HCT116 (cell line): ENCODE data around the gene PPP1R1C. TPM values are rescaled to one million over a fixed set of nuclear protein-coding genes. Genes with fewer than 3 reads are reported as not detected.

Experiments
- ATAC-seq: fragments of 200-7000 bp; cut with Tn5 transposase; 2 replicates; pipeline ENCODE4 v1.9.1; 2020; ENCODE audit warnings: mild to moderate bottlenecking, moderate library complexity
- BruUV-seq: library from RNA; stranded (reverse); fragments of 400-500 nt; replicated peaks from 2 replicates; lab custom pipeline; 2021; lab: Mats Ljungman, UMichigan
- CTCF ChIA-PET: fragments of 300-600 bp; sonication (Branson Sonifier 250); formaldehyde crosslinking; loops from one replicate; lab custom pipeline; 2021; ENCODE audit warnings: antibody characterized with exemption; lab: Charles Lee
- POLR2A ChIA-PET: fragments of 300-600, 350-600 bp; sonication (Branson Sonifier 250); formaldehyde crosslinking; loops from one replicate; lab custom pipeline; 2021; ENCODE audit warnings: antibody characterized with exemption; lab: Charles Lee
- RAD21 ChIA-PET, 2 experiments: fragments of 300-600 bp; sonication (Branson Sonifier 250); formaldehyde crosslinking; loops; one replicate each; lab custom pipeline; 2023; ENCODE audit warnings: low total read pairs in 2 of 2; ENCODE audit not compliant: uncharacterized antibody in 2 of 2, unreplicated experiment in 2 of 2, low non-redundant PET in 1 of 2; lab: Charles Lee
- DNase-seq: peaks from one replicate; pipeline ENCODE4 v3.0.0-alpha.2; 2010; ENCODE audit warnings: low read depth, low spot score
- H2AFZ ChIP-seq: fragments of 200-600 bp; shearing (Covaris generic), sonication (generic); 2 replicates; pipeline ENCODE4 v1.6.1; 2017; ENCODE audit warnings: low read depth, mixed run types, mixed read lengths, antibody characterized with exemption, low read length; ENCODE audit not compliant: poor library complexity, severe bottlenecking
- H3K27ac ChIP-seq: 2 replicates; pipeline ENCODE4 v1.5.1; 2012; ENCODE audit warnings: low read depth, low read length
- H3K27me3 ChIP-seq: fragments of 200-600 bp; sonication (generic); 2 replicates; pipeline ENCODE4 v1.6.1; 2016; ENCODE audit warnings: mixed run types, low read length, mixed read lengths; ENCODE audit not compliant: insufficient read depth
- H3K36me3 ChIP-seq, 2 experiments: fragments of 200-500 bp in 1 of 2; fragments of 200-600 bp in 1 of 2; sonication (Bioruptor generic) in 1 of 2; sonication (generic) in 1 of 2; 2 replicates each; pipeline versions ENCODE4 v1.5.1 to v1.6.1; 2014 to 2016; ENCODE audit warnings: low read length in 2 of 2, inconsistent platforms in 1 of 2, mixed read lengths in 1 of 2, mixed run types in 1 of 2; ENCODE audit not compliant: insufficient read depth in 2 of 2, control insufficient read depth in 1 of 2
- H3K4me1 ChIP-seq, 2 experiments: fragments of 200-600 bp in 1 of 2; sonication (generic) in 1 of 2; 2 replicates each; pipeline versions ENCODE4 v1.5.1 to v1.6.1; 2012 to 2017; ENCODE audit warnings: low read length in 2 of 2, inconsistent platforms in 1 of 2, mild to moderate bottlenecking in 1 of 2, mixed read lengths in 1 of 2, mixed run types in 1 of 2, moderate library complexity in 1 of 2; ENCODE audit not compliant: insufficient read depth in 2 of 2, control insufficient read depth in 1 of 2
- H3K4me2 ChIP-seq: fragments of 200-600 bp; sonication (generic); 2 replicates; pipeline ENCODE4 v1.6.1; 2017; ENCODE audit warnings: mixed run types, low read length, mixed read lengths
- H3K4me3 ChIP-seq, 2 experiments: fragments of 200-600 bp in 1 of 2; sonication (generic) in 1 of 2; replicated peaks in 1 of 2; 2 replicates each; pipeline ENCODE4 v1.5.1; 2011 to 2016; ENCODE audit warnings: low read length in 2 of 2, control low read depth in 1 of 2, low read depth in 1 of 2, mild to moderate bottlenecking in 1 of 2, mixed read lengths in 1 of 2, mixed run types in 1 of 2
- H3K79me2 ChIP-seq: fragments of 200-600 bp; sonication (generic); 2 replicates; pipeline ENCODE4 v1.6.1; 2017; ENCODE audit warnings: mild to moderate bottlenecking, mixed run types, low read length, moderate library complexity, mixed read lengths; ENCODE audit not compliant: insufficient read depth
- H3K9ac ChIP-seq: fragments of 200-600 bp; sonication (generic); 2 replicates; pipeline ENCODE4 v1.6.1; 2016; ENCODE audit warnings: low read length, mixed read lengths
- H3K9me2 ChIP-seq: fragments of 200-600 bp; sonication (generic), shearing (Covaris generic); 2 replicates; pipeline ENCODE4 v1.6.1; 2017; ENCODE audit warnings: mixed run types, mild to moderate bottlenecking, moderate library complexity; ENCODE audit not compliant: insufficient read depth
- H3K9me3 ChIP-seq, 2 experiments: fragments of 200-500 bp in 1 of 2; fragments of 200-600 bp in 1 of 2; sonication (Bioruptor generic) in 1 of 2; sonication (generic) in 1 of 2; 2 replicates each; pipeline ENCODE4 v1.6.1; 2014 to 2017; ENCODE audit warnings: low read length in 2 of 2, mixed read lengths in 2 of 2, inconsistent platforms in 1 of 2, low read depth in 1 of 2, mild to moderate bottlenecking in 1 of 2, mixed run types in 1 of 2, moderate library complexity in 1 of 2; ENCODE audit not compliant: control insufficient read depth in 1 of 2, insufficient read depth in 1 of 2
- H4K20me1 ChIP-seq: fragments of 200-600 bp; sonication (generic), shearing (Covaris generic); 2 replicates; pipeline ENCODE4 v1.6.1; 2017; ENCODE audit warnings: mixed run types, mild to moderate bottlenecking, moderate library complexity; ENCODE audit not compliant: insufficient read depth
- EGR1 ChIP-seq: IDR thresholded peaks from 2 replicates; pipeline ENCODE4 v1.6.1; 2012; ENCODE audit warnings: low read depth
- EZH2 ChIP-seq: fragments of 200-600 bp; sonication (generic); IDR thresholded peaks from 2 replicates; pipeline ENCODE4 v1.6.1; 2017; ENCODE audit warnings: antibody characterized with exemption, mixed run types
- RAD21 ChIP-seq: IDR thresholded peaks from 2 replicates; pipeline ENCODE4 v1.6.1; 2012; ENCODE audit warnings: low read depth, mild to moderate bottlenecking
- SIN3A ChIP-seq: IDR thresholded peaks from 2 replicates; pipeline ENCODE4 v1.6.1; 2012; ENCODE audit warnings: low read depth
- SRF ChIP-seq: IDR thresholded peaks from 2 replicates; pipeline ENCODE4 v1.6.1; 2012; ENCODE audit warnings: low read depth
- ZFX ChIP-seq: fragments of 450-650 bp; IDR thresholded peaks from 2 replicates; pipeline ENCODE4 v1.6.1; 2017
- intact Hi-C: fragments of 100-400 bp; cut with micrococcal nuclease; formaldehyde crosslinking; loops from 2 replicates; pipeline ENCODE4 v1.10.0; 2022
- total RNA-seq: library from RNA; stranded (reverse); gene quantifications from one replicate; pipeline ENCODE4 v1.2.1, GENCODE V29; 2021; ENCODE audit not compliant: unreplicated experiment
- TF ChIP-seq, protein P1 (sequence below): IDR thresholded peaks from 2 replicates; pipeline ENCODE4 v1.6.1; 2012
- TF ChIP-seq, protein P2 (sequence below): IDR thresholded peaks from 2 replicates; pipeline ENCODE4 v1.6.1; 2011; ENCODE audit warnings: mild to moderate bottlenecking, low read length, moderate library complexity; ENCODE audit not compliant: insufficient replicate concordance; ENCODE audit errors: extremely low read depth

Gene PPP1R1C
- total RNA-seq, 1 experiment from 2014 or later = 17.8 TPM

DNA sequence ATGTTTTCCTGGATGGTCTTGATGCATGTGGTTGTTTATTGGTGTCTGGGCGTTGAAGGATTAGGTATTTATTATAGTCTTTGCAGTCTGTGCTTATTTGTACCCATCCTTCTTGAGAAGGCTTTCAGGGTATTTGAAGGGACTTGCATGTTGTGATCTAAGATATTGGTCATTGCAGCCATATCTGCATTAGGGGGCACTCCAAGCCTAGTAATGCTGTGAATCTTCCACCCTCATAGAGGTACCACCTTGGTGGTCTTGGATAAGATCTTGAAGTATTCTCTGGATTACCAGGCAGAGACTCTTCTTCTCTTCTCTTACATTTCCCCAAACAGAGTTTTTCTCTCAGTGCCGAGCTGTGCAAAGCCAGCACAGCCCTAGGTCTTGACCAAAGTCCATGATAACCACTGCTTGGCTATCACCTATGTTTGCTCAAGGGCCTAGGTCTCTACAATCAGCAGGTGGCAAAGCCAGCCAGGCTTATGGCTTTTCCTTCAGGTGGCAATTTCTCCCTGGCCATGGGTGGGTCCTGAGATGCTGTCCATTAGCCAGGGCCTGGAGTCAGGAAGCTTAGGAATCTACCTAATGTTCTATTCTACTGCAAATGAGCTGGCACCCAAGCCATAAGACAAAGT, 15.4 kb upstream of the PPP1R1C start:
- no peak overlapping the region for H3K9ac ChIP-seq
- H3K36me3 ChIP-seq = no peaks in the 10 kb centered on the region
- peak; percentile 26; the same call in 1 of the 2 replicates for TF ChIP-seq RAD21
- TF ChIP-seq, protein P1, sequence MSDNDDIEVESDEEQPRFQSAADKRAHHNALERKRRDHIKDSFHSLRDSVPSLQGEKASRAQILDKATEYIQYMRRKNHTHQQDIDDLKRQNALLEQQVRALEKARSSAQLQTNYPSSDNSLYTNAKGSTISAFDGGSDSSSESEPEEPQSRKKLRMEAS = no peak
- DNase-seq (no peak), ATAC-seq (no peak)
- BruUV-seq = no TSS peak
- no peaks in the 10 kb centered on the region for H3K9me2 ChIP-seq
- 0 out of 4 replicates have a peak, but pooled peaks cover 0 to 3% of the 10 kb centered on the region in 2 experiments for H3K9me3 ChIP-seq
- no peaks in the 10 kb centered on the region for H4K20me1 ChIP-seq
- intact Hi-C loops = no loop called here
- no peak overlapping the region for H3K27ac ChIP-seq
- H3K27me3 ChIP-seq = no peaks in the 10 kb centered on the region
- RAD21 ChIA-PET = no interaction called here
- H3K4me2 ChIP-seq = no peak overlapping the region
- no peak overlapping the region for H3K4me3 ChIP-seq
- POLR2A ChIA-PET = no interaction called here
- CTCF ChIA-PET = no interaction called here
- H3K4me1 ChIP-seq = no peaks in the 10 kb centered on the region
- H3K79me2 ChIP-seq = peaks cover 12% of the 10 kb centered on the region
- H2AFZ ChIP-seq = no peak overlapping the region

DNA sequence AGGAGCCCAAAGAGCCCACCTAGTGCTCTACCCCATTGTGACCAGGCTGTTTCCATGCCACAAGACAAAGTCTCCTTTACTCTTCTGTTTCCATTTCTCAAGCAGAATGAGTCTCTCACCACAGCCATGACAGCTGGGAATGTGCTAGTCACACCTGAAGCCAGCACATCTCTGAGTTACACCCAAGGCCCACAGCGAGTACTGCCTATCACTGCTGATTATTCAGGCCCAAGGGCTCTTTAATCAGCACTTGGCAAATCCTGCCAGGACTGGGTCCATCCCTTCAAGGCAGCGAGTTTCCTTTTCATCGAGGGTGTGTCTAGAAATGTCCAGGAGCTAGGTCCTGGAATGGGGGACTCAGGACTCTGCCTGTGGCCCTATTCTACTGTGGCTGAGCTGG, 14.6 kb upstream of the PPP1R1C start:
- H4K20me1 ChIP-seq = no peaks in the 10 kb centered on the region
- H2AFZ ChIP-seq = no peak overlapping the region
- H3K9me2 ChIP-seq = no peaks in the 10 kb centered on the region
- H3K4me2 ChIP-seq = no peak overlapping the region
- no peak overlapping the region for H3K27ac ChIP-seq
- H3K27me3 ChIP-seq = no peaks in the 10 kb centered on the region
- ATAC-seq (no peak), DNase-seq (no peak)
- no peak for TF ChIP-seq SRF
- TF ChIP-seq SIN3A = no peak
- TF ChIP-seq EZH2 = no peak
- TF ChIP-seq EGR1 = no peak
- TF ChIP-seq ZFX = no peak
- TF ChIP-seq, protein P2, sequence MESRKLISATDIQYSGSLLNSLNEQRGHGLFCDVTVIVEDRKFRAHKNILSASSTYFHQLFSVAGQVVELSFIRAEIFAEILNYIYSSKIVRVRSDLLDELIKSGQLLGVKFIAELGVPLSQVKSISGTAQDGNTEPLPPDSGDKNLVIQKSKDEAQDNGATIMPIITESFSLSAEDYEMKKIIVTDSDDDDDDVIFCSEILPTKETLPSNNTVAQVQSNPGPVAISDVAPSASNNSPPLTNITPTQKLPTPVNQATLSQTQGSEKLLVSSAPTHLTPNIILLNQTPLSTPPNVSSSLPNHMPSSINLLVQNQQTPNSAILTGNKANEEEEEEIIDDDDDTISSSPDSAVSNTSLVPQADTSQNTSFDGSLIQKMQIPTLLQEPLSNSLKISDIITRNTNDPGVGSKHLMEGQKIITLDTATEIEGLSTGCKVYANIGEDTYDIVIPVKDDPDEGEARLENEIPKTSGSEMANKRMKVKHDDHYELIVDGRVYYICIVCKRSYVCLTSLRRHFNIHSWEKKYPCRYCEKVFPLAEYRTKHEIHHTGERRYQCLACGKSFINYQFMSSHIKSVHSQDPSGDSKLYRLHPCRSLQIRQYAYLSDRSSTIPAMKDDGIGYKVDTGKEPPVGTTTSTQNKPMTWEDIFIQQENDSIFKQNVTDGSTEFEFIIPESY = no peak
- no peak overlapping the region for H3K4me3 ChIP-seq
- intact Hi-C loops = no loop called here
- no TSS peak for BruUV-seq
- H3K36me3 ChIP-seq = no peaks in the 10 kb centered on the region
- no peaks in the 10 kb centered on the region for H3K9me3 ChIP-seq
- no peak overlapping the region for H3K9ac ChIP-seq
- H3K79me2 ChIP-seq = peaks cover 12% of the 10 kb centered on the region
- no peaks in the 10 kb centered on the region for H3K4me1 ChIP-seq
- ChIA-PET CTCF (no interaction called here), POLR2A (no interaction called here), RAD21 (no interaction called here)
